ENCODE results near the gene RALGAPA2. TPM values are rescaled to one million over a fixed set of nuclear protein-coding genes. Genes with fewer than 3 reads are reported as not detected.
A peak's percentile ranks its signal among the peaks of the same experiment; 100 is the strongest.

The RALGAPA2 gene
- total RNA-seq, 2 donors from 2014 or later, result 40.2 to 45.4 TPM

- 1 to 7% methylated on average over 15 to 68 of the region's 108 CpGs for WGBS, 2 donors
- Histone ChIP-seq H3K4me1 (peaks cover 41% of the 10 kb centered on the region), H3K27ac (no peak within 1 kb of the TSS), H3K27me3 (peaks cover 0 to 28% of the 10 kb centered on the region in 2 donors), H3K9me3 (no peaks in the 10 kb centered on the region), H3K4me3 (no peak within 1 kb of the TSS), H3K36me3 (replicated peaks in 1 of 2; ENCODE audit: insufficient read depth in 1 of 2, low read depth in 2 of 2) (no peaks in the 10 kb centered on the region)
- DNase-seq (no peak), ATAC-seq (peak; percentile 17)
- intact Hi-C loops (cut with DNase I), result no loop called here
- no peak for TF ChIP-seq POLR2A (IDR thresholded peaks at IDR 0.05)
- TF ChIP-seq, protein P1, sequence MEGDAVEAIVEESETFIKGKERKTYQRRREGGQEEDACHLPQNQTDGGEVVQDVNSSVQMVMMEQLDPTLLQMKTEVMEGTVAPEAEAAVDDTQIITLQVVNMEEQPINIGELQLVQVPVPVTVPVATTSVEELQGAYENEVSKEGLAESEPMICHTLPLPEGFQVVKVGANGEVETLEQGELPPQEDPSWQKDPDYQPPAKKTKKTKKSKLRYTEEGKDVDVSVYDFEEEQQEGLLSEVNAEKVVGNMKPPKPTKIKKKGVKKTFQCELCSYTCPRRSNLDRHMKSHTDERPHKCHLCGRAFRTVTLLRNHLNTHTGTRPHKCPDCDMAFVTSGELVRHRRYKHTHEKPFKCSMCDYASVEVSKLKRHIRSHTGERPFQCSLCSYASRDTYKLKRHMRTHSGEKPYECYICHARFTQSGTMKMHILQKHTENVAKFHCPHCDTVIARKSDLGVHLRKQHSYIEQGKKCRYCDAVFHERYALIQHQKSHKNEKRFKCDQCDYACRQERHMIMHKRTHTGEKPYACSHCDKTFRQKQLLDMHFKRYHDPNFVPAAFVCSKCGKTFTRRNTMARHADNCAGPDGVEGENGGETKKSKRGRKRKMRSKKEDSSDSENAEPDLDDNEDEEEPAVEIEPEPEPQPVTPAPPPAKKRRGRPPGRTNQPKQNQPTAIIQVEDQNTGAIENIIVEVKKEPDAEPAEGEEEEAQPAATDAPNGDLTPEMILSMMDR (IDR thresholded peaks at IDR 0.05), result no peak
Measured at GRCh38 chr20:20367575-20368417, 344.6 kb downstream of the RALGAPA2 start, which contains the start of gene INSM1. INSM1 (plus strand) TSS chr20:20368104; CDS start chr20:20368268, 164 bp downstream.

GRCh38 chr20:20366876-20367574, 345.4 kb downstream of the RALGAPA2 start:
- H3K27ac ChIP-seq, result no peak overlapping the region
- H3K4me1 ChIP-seq, result peaks cover 41% of the 10 kb centered on the region
- DNase-seq (no peak), ATAC-seq (no peak)
- WGBS, 2 donors, result 3 to 5% methylated on average over 44 to 63 of the region's 63 CpGs
- H3K27me3 ChIP-seq, result peaks cover 0 to 28% of the 10 kb centered on the region in 2 donors
- intact Hi-C loops (cut with DNase I), result no loop called here
- H3K9me3 ChIP-seq, result no peaks in the 10 kb centered on the region
- no peak overlapping the region for H3K4me3 ChIP-seq
- TF ChIP-seq, protein P1 (IDR thresholded peaks at IDR 0.05), result no peak
- TF ChIP-seq POLR2A (IDR thresholded peaks at IDR 0.05), result no peak
- no peaks in the 10 kb centered on the region for H3K36me3 ChIP-seq (replicated peaks in 1 of 2; ENCODE audit: insufficient read depth in 1 of 2, low read depth in 2 of 2)

GRCh38 chr20:20366551-20366875, 345.9 kb downstream of the RALGAPA2 start:
- intact Hi-C loops (cut with DNase I), result no loop called here
- TF ChIP-seq, protein P1 (IDR thresholded peaks at IDR 0.05), result no peak
- TF ChIP-seq POLR2A (IDR thresholded peaks at IDR 0.05), result no peak
- H3K27me3 ChIP-seq, result peaks cover 0 to 28% of the 10 kb centered on the region in 2 donors
- H3K36me3 ChIP-seq (replicated peaks in 1 of 2; ENCODE audit: insufficient read depth in 1 of 2, low read depth in 2 of 2), result no peaks in the 10 kb centered on the region
- ATAC-seq, result no peak
- H3K4me3 ChIP-seq, result no peak overlapping the region
- H3K27ac ChIP-seq, result no peak overlapping the region
- peaks cover 41% of the 10 kb centered on the region for H3K4me1 ChIP-seq
- no peak for DNase-seq
- H3K9me3 ChIP-seq, result no peaks in the 10 kb centered on the region
- WGBS, 2 donors, result 3 to 4% methylated on average over 4 to 19 of the region's 19 CpGs

DNA sequence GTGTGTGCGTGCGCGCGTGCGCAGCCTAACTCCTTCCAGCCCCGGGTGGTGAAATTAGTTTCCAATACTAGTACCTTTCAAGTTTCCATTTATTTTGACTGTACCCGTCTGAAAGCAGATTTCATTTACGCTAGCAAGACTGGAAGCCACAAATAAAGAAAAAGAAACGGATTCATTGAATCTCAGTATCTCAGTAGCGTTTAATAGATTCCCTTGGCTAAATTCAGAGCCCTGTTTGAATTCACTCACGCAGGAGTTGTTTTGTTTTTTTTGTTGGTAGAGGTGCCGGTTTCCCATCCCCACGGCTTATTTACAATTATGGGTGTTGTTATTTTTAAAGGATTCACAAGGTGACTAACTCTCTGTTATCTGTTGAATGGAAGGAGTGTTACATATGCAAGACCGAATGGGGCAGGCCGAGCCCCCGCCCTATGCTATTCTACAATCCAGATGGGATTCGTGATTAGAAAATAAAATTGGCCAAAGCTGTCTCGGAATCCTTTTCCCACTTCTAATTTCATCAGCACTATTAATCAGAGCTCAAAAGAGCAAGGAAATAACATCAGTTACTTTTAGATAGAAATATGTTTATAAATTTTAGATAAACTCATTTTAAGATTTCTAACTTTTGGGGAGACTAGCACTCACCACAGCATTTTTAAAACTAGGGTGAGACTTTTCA, 346.8 kb downstream of the RALGAPA2 start:
- H3K27me3 ChIP-seq, result peaks cover 0 to 28% of the 10 kb centered on the region in 2 donors

More for the DNA sequence above, 346.8 kb downstream of the RALGAPA2 start:
- intact Hi-C loops (cut with DNase I), result no loop called here
- Histone ChIP-seq H3K36me3 (replicated peaks in 1 of 2; ENCODE audit: insufficient read depth in 1 of 2, low read depth in 2 of 2) (no peaks in the 10 kb centered on the region), H3K4me3 (no peak overlapping the region), H3K9me3 (no peaks in the 10 kb centered on the region), H3K27ac (no peak overlapping the region), H3K4me1 (peaks cover 41% of the 10 kb centered on the region)
- no peak for ATAC-seq
- WGBS, 2 donors, result 5 to 11% methylated on average over 18 of the region's 18 CpGs
- DNase-seq, result no peak
- TF ChIP-seq POLR2A (IDR thresholded peaks at IDR 0.05), result no peak
- TF ChIP-seq, protein P1 (IDR thresholded peaks at IDR 0.05), result no peak

Measured in body of pancreas (tissue), 4 donors.